CD4-positive, alpha-beta T cell treated with Interleukin-2 at 100 ng/mL for 4 hours (primary cell): ENCODE results near the gene CRYBA4.
"Not testable (repeated sequence)": the region's sequence is repeated elsewhere in the genome, so short reads cannot be mapped to it uniquely, and the experiment has no call there.

Experiments
- DNase-seq: peaks from one replicate; pipeline ENCODE4 v3.0.0-alpha.2; 2020; ENCODE audit warnings: low spot score

The CRYBA4 gene

DNA sequence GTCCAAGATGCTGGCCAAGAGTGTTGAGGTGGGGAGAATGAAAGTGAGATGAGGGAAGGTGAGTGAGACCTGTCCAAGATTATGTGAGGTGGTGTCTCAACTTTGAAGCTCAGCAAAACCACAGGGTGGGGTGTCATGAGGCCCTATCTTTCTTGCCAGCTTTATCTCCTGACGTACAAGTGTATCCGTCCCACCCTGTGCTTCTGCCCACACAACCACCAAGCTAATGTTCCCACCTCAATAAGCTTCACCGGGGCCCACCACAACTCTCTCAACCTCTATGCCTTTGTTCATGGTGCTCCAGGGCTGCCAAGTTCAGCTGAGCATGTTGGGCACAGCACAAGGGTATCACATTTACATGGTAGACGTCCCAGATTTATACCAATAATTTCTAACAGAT is 24.7 kb upstream of the CRYBA4 start:
- peak; percentile 33 for DNase-seq

DNA sequence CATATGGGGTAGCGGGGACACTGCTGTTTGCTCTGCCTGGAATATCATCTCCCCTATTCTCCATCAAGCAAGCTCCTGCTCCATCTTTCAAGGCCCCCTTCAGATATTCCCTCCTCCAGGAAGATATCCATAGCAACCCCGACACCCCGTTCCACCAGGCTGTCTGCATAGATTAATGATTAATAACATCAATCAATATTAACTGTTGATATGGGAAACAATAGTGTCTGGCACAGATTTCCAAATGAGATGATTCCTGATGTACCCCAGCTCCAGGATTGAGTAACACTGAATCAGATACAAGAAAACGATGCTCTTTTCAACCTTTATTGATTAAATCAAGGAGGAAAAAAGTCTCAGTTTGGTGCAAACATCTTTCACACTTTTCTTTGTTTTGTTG is 24.3 kb upstream of the CRYBA4 start:
- DNase-seq, result no peak

DNA sequence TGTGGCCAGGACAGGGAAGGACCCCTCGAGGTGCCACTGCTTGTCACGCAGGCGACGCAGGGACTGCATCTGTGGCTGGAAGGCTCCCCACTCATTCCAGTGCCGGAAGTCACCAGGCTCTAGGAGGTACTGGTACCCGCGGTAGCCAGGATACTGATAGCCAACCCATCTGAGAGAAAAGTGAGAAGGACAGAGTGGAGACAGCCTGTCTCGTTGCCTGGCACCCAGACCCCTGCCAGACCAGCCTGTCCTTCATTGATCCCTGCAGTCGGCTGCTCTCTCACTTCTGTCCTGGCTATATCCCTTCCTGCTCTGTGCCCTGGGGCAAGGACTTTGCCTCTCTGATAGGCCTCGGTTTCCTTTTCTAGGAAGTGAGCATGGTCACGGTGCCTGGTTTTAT is 22.3 kb upstream of the CRYBA4 start:
- DNase-seq, result no peak

DNA sequence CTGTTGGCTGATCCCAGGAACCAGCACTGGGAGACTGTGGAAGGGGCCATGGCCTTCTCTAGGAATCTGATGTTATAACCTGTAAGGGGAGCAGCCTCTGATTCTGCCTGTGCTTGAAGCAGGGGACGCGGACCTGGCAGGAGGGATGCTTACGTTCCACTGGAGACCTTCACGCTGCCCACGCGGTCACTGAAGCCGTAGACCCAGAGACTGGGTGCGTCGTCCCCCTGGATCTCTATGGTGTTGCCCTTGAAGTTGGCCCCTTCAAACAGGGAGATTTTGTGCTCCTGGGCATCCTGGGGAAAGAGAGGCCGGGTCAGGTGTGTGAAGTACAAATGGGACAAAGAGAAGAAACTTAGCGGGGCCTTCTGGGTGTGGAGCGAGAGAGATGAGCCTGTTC is 20.0 kb upstream of the CRYBA4 start:
- DNase-seq, result no peak

DNA sequence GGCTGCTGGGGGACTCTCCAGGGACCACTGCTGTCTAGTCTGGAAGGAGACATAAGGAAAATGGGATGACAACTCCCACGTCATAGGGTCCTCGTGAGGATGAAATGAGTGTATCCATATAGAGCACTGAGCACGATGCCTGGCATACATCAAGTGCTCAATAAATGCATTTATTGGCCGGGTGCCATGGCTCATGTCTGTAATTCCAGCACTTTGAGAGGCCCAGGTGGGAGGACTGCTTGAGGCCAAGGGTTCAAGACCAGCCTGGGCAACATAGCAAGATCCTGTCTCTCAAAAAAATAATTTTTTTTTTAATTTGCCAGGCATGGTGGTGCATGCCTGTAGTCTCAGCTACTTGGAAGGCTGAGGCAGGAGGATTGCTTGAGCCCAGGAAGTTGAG is 19.6 kb upstream of the CRYBA4 start:
- no peak for DNase-seq

DNA sequence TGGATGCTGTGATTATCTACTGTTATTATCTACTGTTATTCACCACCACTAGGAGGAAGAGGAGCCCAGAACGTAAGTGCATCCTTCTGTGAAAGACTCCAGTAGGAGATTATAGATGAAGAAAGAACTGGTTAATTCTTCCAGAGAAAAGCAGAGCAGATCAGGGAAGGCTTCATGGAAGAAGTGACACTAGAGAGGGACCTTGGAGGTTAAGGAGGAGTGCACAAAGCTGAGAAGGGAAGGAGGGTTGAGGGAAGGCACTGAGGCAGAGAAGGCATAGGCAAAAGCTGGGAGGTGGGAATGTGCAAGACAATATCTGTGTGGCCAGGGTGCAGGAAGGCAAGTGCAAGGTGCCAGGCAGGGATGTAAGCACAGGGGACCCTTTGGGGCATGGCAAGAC is 17.4 kb upstream of the CRYBA4 start:
- DNase-seq, result no peak

DNA sequence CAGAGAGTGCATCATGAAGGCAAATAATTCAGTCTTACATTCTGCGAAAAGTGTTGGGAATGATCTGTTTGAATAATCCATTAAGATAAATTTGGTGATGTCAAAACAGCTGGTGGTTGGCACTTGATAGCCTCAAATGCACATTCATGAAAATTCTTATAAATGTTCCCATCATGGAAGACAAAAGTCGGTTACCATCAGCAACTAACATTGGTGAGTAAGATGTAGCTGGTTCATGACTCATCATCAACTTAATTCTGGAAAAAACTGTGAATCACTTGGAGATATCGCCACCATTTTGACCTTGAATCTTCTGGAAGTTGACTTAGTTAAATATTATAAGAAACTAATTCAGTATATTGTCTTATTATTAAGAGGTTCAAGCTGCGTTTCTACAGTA is 15.2 kb upstream of the CRYBA4 start:
- DNase-seq, result no peak

DNA sequence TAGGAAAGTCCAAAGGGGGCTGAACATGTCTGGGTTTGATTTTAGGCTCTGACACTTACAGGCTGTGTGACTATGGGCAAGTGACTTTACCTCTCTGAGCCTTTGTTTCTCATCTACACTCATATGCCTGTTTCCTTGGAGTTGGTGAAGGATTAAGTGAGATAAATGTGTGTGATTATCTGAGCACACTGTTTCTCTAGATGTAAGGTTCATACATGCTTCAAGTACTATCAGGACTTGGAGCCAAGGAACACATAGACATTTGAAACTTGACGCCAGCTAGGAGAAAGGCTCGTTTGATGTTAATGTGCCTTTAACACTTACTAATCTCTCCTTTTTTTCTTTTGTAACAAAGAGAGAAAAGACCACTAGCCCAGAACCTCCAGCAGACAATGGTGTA is 13.6 kb upstream of the CRYBA4 start:
- no peak for DNase-seq

DNA sequence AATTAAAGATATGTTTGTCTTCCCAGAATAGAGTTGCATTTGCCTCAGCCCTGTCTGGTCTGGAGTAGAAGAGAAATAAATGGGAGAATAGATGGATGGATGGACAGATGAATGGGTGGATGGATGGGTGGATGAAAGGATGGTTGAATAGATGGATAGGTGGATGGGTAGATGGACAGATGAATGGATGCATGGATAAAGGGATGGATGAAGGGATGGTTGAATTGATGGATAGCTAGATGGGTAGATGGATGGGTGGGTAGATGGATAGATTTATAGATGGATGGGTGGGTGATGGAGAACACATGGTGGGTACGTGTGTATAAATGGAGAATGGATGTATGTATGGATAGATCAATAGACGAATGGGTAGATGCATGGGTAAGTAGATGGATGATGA is 12.5 kb upstream of the CRYBA4 start:
- DNase-seq, result no peak

DNA sequence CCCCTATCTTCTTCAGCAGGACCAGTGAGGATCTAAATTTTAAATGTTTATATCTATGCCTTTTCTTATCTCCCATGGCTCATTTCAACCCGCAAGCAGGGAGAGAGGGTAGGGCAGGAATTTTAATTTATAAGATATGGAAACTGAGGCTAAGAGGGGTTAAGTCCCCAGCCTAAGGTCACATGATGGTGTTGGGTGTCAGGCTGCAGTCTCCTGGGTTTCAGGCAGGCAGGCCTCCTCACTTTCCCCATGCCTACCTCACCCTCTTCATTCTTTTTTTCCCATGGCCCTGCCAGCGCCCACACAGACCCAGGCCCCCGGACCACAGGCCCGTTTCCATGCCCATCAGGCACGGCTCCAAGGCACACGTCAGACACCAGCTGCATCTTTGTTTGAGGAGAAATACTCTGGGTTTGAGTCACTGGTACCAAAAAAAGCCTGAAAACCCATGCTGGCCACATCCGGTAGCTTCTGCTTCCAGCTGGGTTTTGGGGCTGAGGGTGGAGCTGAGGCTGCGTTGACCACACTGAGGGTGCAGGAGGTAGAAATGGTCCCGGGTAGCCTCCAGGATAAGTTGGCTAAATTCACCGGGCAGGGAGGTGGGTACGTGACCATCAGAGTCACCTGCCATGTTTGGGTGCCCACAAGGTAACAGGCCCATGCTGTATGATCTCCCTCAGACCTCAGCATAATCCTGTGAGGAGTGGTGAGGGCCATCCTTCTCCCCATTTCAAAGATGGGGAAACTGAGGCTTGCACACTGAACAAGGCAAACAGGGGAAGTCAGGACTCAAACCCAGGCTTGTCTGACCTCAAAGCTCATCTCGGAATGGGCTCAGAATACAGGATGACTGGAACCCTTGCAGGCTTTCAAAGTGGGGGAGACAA is 11.4 kb upstream of the CRYBA4 start:
- DNase-seq, result peak; percentile 49

DNA sequence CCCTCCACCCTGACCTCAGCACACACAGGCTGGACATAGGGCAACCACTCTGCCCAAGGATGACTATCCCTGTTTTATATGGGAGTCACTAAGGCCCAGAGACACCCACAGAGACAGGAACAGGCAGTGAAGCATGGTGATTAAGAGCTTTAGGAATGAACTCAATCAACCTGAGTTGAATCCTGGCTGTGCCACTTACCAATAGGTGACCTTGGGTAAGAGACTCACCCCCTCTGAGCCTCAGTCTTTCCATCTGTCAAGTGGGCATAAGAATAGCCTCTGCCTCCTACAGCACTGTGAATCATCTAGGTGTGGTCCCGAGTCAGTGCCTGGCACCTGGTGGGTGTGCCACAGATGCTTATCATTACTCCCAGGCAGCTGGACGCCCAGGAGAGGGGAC is 10.8 kb upstream of the CRYBA4 start:
- no peak for DNase-seq

DNA sequence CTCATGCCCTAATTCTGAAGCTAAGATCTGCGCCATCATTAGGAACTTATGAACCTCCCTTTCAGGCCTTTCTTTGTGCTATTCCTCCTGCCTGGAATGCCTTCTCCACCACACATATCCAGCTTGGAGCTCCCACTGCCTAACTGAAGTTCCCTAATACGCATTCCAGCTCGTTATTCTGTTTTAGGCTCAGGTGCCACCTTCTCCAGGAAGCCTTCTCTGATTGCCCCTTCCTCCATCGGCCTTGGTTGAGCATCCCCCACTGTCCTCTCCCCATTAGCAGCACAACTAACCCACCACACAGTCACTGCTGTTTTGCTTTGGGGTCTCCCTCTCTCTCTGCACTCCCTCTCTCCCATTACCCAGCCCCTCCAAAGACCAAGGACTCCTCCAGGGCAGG is 9.1 kb upstream of the CRYBA4 start:
- DNase-seq, result no peak

DNA sequence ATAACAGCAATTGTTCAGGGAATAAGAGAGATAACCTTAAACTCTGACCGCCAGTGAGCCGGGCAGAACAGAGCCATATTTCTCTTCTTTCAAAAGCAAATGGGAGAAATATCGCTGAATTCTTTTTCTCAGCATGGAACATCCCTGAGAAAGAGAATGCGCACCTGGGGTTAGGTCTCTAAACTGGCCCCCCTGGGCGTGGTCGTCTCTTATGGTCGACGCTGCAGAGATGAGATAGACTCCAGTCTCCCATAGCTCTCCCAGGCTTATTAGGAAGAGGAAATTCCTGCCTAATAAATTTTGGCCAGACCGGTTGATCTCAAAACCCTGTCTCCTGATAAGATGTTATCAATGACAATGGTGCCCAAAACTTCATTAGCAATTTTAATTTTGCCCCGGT is 8.0 kb upstream of the CRYBA4 start:
- DNase-seq, result not testable (repeated sequence)

DNA sequence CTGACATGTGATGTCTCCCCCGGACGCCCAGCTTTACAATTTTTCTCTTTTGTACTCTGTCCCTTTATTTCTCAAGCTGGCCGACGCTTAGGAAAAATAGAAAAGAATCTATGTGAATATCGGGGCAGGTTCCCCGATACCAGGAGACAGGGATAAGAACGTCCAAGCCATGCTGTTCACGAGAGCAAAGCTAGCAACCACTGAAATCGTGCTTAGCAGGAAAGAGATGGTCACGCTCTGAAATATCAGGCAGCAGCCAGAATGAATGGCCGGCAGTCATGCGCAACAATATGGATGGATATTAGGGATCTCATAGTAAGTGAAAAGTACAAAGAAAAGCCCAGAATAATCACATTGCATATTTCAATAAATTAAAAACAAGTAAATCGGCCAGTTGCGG is 7.4 kb upstream of the CRYBA4 start:
- no peak for DNase-seq

DNA sequence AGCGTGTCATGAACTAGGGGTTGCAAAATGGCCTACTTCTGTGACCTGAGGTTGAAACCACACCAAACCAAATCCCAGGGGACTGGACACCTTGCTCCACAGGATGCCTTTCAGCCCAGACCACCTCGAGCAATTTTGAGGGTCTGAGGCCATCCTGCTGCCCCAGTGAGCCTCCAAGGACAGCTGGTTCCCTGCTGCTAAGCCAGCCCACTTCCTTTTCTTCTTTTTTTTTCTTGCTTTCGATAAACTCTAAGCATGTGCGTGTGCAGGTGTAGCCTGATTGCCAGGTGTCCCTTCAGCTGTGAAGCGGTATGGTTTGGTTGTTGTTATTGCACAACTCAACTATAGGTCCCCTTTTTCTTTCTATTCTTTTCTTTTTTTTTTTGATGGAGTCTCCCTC is 6.6 kb upstream of the CRYBA4 start:
- no peak for DNase-seq

DNA sequence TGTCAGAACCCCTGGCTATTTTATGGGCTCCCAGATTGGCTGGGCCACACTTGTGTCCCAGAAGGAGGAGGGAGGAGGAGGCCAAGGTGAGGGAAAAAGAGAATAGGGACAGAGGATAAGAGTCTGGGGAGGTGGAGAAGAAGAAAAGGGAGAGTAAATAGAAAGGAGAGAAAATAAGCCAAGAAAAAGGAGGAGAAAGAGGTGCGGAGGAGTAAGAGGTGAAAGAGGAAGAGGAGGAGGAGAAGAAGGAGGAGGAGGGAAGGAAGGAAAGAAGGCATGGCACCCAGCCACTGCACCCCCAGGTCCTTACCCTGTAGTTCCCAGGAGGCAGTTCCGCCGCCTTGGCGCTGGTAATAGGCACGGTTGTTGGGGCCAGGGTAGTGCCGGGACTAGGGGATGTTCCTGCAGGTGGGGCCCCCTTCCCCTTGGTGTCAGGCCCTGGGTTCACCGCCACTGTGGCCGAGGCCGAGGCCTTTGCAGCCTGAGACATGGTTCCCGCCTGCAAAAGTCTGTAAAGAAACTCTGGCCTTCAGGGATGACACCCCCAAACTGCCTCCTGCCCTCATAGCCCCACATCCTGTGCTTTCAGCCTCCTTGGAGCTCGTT is 5.8 kb upstream of the CRYBA4 start:
- DNase-seq, result no peak

DNA sequence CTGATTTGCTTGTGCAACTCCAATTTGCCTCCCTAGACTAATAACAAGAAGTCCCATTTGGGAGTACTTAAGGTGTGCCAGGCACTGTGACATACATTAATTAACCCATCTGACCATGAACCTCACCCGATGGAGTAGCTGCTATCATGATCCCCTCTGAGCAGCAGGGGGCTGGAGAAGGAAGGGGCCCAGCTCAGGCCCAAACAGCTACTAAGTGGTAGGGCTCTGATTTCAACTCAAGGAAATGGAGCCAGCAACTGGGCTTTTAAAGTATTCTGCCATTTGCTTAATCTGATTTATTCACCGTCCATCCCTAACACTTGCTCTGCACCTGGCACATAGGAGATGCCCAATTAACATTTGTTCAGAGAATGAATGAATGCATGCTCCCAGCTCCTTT is 5.1 kb upstream of the CRYBA4 start:
- no peak for DNase-seq

DNA sequence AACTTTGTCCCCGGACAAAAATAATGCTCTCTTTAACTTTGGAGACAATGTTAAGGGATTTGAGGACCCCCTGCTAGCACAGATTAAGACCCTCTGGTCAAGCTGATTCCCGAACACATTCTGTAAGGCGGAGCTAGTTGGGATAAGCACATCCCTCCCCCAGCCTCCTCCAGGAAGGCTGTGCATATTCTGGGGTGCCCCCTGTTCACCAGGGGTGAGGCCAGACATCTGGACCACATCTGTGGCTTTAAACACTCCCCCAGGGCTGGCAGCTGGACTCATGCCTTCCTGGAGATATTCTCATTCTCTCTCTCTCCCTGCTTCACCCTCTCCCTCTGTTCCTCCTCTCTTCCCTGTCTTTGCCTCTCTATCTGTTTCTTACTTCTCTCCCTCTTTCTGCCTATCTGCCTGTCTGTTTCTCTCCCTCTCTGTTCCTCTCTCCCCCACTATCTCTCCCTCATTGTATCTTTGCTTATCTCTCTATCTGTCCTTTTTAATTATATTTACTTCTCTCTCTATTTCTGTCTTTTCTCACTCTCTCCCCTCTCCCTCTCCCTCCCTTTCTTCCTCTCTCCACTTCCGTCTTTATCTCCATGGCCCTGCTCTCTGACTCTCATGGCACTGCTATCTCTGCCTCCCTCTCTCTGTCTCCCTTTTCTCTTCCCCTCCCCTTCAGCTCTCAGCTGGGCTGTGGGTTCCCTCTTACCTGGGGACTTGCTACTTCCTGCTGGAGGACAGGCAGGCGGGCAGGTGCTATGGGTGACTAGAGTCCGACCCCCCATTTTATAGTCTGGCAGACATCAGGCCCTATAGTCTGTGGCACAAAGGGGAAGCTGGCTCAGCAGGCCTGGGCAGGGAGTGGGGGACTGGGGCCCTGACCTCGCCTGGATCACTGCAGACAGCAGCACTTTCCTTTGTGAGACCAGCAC is 4.2 kb upstream of the CRYBA4 start, which contains the start of gene CRYBB1:
Gene CRYBB1, minus strand, starts transcription at position 757 of the 929 bp plus-strand sequence. CDS start 1,708 bp downstream, outside the sequence.
- DNase-seq, result no peak

DNA sequence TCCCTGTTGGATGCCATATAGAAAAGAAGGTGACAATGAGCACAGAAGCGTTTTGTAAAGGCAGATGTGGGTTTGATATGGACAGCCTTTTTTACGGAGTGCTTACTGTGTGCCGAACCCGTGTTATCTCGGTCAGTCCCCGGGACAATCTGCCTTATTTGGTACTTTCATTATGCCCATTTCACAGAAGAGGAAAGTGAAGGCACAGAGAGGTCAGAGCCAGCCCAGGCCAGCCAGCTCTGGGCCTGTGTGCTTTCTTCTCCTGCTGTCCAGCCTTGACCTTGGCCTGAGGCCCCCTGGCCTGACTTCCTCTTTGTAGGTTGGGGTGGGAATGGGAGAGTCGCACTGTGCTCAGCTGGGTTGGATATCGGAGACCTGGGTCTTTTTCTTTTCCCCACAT is 3.3 kb upstream of the CRYBA4 start:
- DNase-seq, result no peak

DNA sequence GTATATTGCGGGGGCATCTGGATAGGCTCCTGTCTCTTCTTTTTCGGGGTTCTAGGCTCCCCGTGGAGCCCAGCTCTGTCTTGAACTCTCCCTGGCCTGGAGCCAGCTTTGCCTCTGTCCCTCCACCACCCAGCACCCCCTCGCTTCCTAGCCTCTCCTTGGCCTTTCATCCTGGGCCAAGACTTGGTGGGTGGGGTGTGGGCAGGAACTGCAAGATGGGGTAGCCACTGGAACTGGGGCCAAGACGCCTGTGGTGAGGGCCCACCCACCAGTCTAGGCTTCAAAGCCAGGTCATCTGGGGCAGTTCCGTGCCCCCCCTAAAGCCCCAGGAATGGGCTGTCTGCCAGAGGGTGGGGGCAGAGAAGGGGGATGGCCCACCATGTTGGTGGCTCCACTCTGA is 2.3 kb upstream of the CRYBA4 start:
- DNase-seq, result no peak

DNA sequence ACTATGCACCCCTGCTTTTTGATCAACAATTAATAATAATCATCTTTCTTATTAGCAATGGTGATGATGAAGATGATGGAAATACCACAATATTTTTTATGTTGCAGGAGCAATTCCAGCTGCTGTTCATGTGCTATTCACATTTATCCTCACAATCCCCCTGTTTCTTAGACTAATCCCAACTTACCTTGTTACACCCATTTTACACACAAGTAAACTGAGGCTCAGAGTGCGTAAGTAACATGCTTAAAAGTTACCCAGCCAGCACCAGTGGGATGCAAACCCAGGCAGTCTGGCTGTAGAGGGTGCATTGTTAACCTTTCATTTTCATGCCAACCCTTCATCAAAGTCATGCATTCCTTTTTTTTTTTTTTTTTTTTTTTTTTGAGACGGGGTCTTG is 1.6 kb upstream of the CRYBA4 start:
- DNase-seq, result no peak

DNA sequence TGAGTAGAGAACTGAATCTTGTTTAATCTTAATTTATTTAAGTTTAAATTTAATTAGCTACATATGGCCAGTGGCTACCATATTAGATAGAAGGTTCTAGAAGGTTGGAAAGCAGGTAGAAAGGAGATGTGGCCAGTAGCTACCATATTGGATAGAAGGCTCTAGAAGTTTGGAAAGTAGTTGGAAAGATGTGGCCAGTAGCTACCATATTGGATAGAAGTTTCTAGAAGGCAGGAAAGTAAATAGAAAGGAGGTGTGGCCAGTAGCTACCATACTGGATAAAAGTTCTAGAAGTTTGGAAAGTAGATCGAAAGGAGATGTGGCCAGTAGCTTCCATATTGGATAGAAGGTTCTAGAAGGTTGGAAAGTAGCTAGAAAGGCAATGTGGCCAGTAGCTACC is 2.2 kb downstream of the CRYBA4 start:
- no peak for DNase-seq

DNA sequence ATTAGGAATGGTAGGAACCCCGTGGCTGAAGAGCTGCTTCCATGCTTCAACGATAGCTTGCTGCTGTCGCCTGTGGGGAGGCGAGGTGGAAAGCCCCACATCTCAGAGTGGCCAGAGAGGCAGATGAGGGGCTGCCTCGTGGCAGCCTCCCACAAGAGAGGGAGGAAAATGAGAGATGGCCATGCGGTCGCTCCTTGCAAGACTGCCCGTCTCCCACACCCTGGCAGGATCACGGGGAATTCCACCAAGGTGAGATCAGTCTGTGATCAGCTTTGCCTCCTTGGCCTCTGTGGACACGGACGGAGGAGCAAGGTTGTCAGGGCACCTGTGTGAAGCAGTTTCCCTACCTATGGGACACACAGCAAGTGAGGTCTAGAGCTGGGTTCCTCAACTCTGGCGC is 3.0 kb downstream of the CRYBA4 start:
- DNase-seq, result no peak
